ENCODE measurements around the gene FOLR2. TPM values are rescaled to one million over a fixed set of nuclear protein-coding genes. Genes with fewer than 3 reads are reported as not detected.

The FOLR2 gene
- total and polyA plus RNA-seq, 2 donors (not counting 1 experiment from before 2014, with no cell fraction given): 1.5 to 4.7 TPM

DNA sequence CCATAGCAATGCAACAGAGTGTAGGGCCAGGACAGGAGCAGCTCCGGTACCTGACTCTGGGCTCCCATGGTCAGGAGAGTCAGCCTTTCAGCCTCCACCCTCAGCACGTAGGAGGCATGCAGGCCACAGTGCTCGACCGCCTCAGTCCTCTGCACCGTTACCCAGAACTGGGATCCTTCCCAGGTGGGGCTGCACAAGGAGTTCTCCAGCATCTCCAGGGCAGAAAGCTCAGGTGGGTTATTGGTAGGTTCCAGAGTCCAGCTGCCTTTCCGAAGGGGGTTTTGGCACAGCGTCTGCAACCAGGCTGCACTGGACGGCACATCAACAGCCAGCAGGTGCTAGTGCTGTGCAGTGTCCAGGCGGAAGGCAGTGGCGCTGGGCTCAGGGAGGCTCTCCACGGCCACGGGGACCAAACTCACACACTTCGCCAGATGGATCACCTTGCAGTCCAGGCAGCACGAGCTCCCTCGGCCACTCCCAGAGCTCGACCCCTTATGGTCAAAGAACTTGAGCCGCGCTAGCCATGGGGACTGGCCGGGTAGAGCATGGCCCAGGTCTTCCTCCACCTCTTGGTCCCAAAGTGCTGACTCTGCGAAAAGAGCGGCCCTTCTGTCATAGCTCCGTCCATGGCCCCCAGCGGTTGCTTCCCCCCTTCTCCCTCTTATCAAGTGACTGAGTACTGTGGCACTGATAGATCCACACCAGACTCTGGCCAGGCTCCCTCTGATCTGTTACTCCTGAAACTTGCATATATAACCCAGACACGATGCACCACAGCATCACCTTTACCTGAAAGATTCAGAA, 34.3 kb downstream of the FOLR2 start:
- H2AFZ ChIP-seq (ENCODE audit: insufficient read depth, low read depth, low read length, poor library complexity, severe bottlenecking): no peak overlapping the region
- CTCF ChIA-PET: interaction anchor here (0.6 kb wide), 1 partner anchor 157 kb away, joined by 4 read pairs; no protein-coding TSS in a partner anchor
- 94% methylated on average over 23 of the region's 24 CpGs for WGBS (ENCODE audit: insufficient coverage)
- H3K9ac ChIP-seq (ENCODE audit: low read length): no peak overlapping the region
- no peak overlapping the region for H3K4me2 ChIP-seq (replicated peaks; ENCODE audit: low read depth, low read length, poor library complexity, severe bottlenecking)
- no peak overlapping the region for H3K4me3 ChIP-seq (ENCODE audit: control extremely low read depth in 1 of 5, extremely low read depth in 1 of 5, insufficient read depth in 1 of 5, low read depth in 2 of 5, low read length in 4 of 5)
- H3K27ac ChIP-seq (ENCODE audit: low read length in 2 of 2): no peak overlapping the region
- peaks cover 0 to 24% (median 10%) of the 10 kb centered on the region in 4 experiments for H3K27me3 ChIP-seq (replicated peaks in 1 of 4; ENCODE audit: control extremely low read depth in 1 of 4, control insufficient read depth in 3 of 4, insufficient read depth in 4 of 4, low read length in 3 of 4)
- no peaks in the 10 kb centered on the region for H3K9me3 Mint-ChIP-seq (ENCODE audit: insufficient read depth)
- peaks cover 0 to 4% of the 10 kb centered on the region in 2 donors for H3K4me1 ChIP-seq (ENCODE audit: control insufficient read depth in 2 of 2, insufficient read depth in 2 of 2, low read length in 2 of 2)
- DNase-seq: no peak
- H3K27ac Mint-ChIP-seq: no peak overlapping the region
- no peaks in the 10 kb centered on the region for H3K4me1 Mint-ChIP-seq
- intact Hi-C loops (cut with micrococcal nuclease): no loop called here
- H4K20me1 ChIP-seq (ENCODE audit: control insufficient read depth, insufficient read depth, low read length, poor library complexity, severe bottlenecking): no peaks in the 10 kb centered on the region
- no peaks in the 10 kb centered on the region for H3K79me2 ChIP-seq (ENCODE audit: control insufficient read depth, insufficient read depth, low read length)
- no peak for TF ChIP-seq CTCF (IDR thresholded peaks at IDR 0.05)
- no peak for TF ChIP-seq EZH2 (IDR thresholded peaks at IDR 0.05; ENCODE audit: borderline replicate concordance, insufficient read depth, low read depth, low read length, poor library complexity, severe bottlenecking)
- no peak for ATAC-seq (ENCODE audit: low read depth)
- no peak overlapping the region for H3K4me3 Mint-ChIP-seq
- peaks cover 20% of the 10 kb centered on the region for H3K27me3 Mint-ChIP-seq
- POLR2A ChIA-PET: no interaction called here
- no peaks in the 10 kb centered on the region for H3K9me3 ChIP-seq (ENCODE audit: control extremely low read depth in 1 of 3, control insufficient read depth in 2 of 3, insufficient read depth in 1 of 3, low read length in 2 of 3)
- no peaks in the 10 kb centered on the region for H3K36me3 ChIP-seq (replicated peaks in 1 of 2; ENCODE audit: control extremely low read depth in 1 of 2, control insufficient read depth in 1 of 2, extremely low read depth in 1 of 2, insufficient read depth in 2 of 2, low read length in 1 of 2)

- Histone ChIP-seq H3K4me1 (ENCODE audit: control insufficient read depth in 2 of 2, insufficient read depth in 2 of 2, low read length in 2 of 2) (peaks cover 0 to 4% of the 10 kb centered on the region in 2 donors), H3K27ac (ENCODE audit: low read length in 2 of 2) (no peak overlapping the region), H2AFZ (ENCODE audit: insufficient read depth, low read depth, low read length, poor library complexity, severe bottlenecking) (no peak overlapping the region), H3K4me2 (replicated peaks; ENCODE audit: low read depth, low read length, poor library complexity, severe bottlenecking) (no peak overlapping the region), H3K9ac (ENCODE audit: low read length) (no peak overlapping the region), H3K36me3 (replicated peaks in 1 of 2; ENCODE audit: control extremely low read depth in 1 of 2, control insufficient read depth in 1 of 2, extremely low read depth in 1 of 2, insufficient read depth in 2 of 2, low read length in 1 of 2) (no peaks in the 10 kb centered on the region), H4K20me1 (ENCODE audit: control insufficient read depth, insufficient read depth, low read length, poor library complexity, severe bottlenecking) (no peaks in the 10 kb centered on the region), H3K79me2 (ENCODE audit: control insufficient read depth, insufficient read depth, low read length) (no peaks in the 10 kb centered on the region), H3K27me3 (replicated peaks in 1 of 4; ENCODE audit: control extremely low read depth in 1 of 4, control insufficient read depth in 3 of 4, insufficient read depth in 4 of 4, low read length in 3 of 4) (peaks cover 0 to 18% (median 6%) of the 10 kb centered on the region in 4 experiments), H3K9me3 (ENCODE audit: control extremely low read depth in 1 of 3, control insufficient read depth in 2 of 3, insufficient read depth in 1 of 3, low read length in 2 of 3) (no peaks in the 10 kb centered on the region), H3K4me3 (ENCODE audit: control extremely low read depth in 1 of 5, extremely low read depth in 1 of 5, insufficient read depth in 1 of 5, low read depth in 2 of 5, low read length in 4 of 5) (no peak overlapping the region)
- intact Hi-C loops (cut with micrococcal nuclease): no loop called here
- ChIA-PET POLR2A (no interaction called here), CTCF (interaction anchor here (1.2 kb wide), 1 partner anchor 16 kb away, joined by 3 read pairs; no protein-coding TSS in a partner anchor)
- H3K9me3 Mint-ChIP-seq (ENCODE audit: insufficient read depth): no peaks in the 10 kb centered on the region
- DNase-seq (no peak), ATAC-seq (ENCODE audit: low read depth) (no peak)
- WGBS (ENCODE audit: insufficient coverage): 68% methylated on average over 5 of the region's 5 CpGs
- no peaks in the 10 kb centered on the region for H3K4me1 Mint-ChIP-seq
- H3K4me3 Mint-ChIP-seq: no peak overlapping the region
- TF ChIP-seq CTCF (IDR thresholded peaks at IDR 0.05): no peak
- TF ChIP-seq EZH2 (IDR thresholded peaks at IDR 0.05; ENCODE audit: borderline replicate concordance, insufficient read depth, low read depth, low read length, poor library complexity, severe bottlenecking): no peak
- peaks cover 20% of the 10 kb centered on the region for H3K27me3 Mint-ChIP-seq
- H3K27ac Mint-ChIP-seq: no peak overlapping the region
These were observed 35.0 kb downstream of the FOLR2 start for GRCh38 chr11:72251614-72252013.
